HEK293T (cell line): ENCODE data around the gene MANBA.

Source experiments
- CTCF ChIA-PET: fragments of 350-600 bp; formaldehyde crosslinking; extraction: SDS; loops from one replicate; lab custom pipeline; 2021; ENCODE audit warnings: antibody characterized with exemption, inconsistent platforms; lab: Yijun Ruan, JAX
- POLR2A ChIA-PET: fragments of 350-600 bp; formaldehyde crosslinking; extraction: SDS; loops from one replicate; lab custom pipeline; 2020; ENCODE audit warnings: antibody characterized with exemption, inconsistent platforms; lab: Yijun Ruan, JAX
- DNase-seq: peaks from one replicate; pipeline ENCODE4 v3.0.0; 2012; ENCODE audit warnings: mixed read lengths; ENCODE audit errors: extremely low spot score
- ARNT ChIP-seq: fragments of 450-650 bp; IDR thresholded peaks from 2 replicates; pipeline ENCODE4 v1.6.1; 2017; ENCODE audit warnings: mild to moderate bottlenecking
- BHLHE40 ChIP-seq: fragments of 450-650 bp; IDR thresholded peaks from 2 replicates; pipeline ENCODE4 v1.6.1; 2016; ENCODE audit warnings: mild to moderate bottlenecking, moderate library complexity, borderline replicate concordance
- CTBP1 ChIP-seq: fragments of 450-650 bp; IDR thresholded peaks from 2 replicates; pipeline ENCODE4 v1.6.1; 2016; ENCODE audit warnings: borderline replicate concordance
- ELF4 ChIP-seq: fragments of 450-650 bp; IDR thresholded peaks from 2 replicates; pipeline ENCODE4 v1.6.1; 2017; ENCODE audit warnings: antibody characterized with exemption
- FOXA1 ChIP-seq: fragments of 450-650 bp; IDR thresholded peaks from 2 replicates; pipeline ENCODE4 v1.6.1; 2016; ENCODE audit warnings: mild to moderate bottlenecking
- FOXK2 ChIP-seq: fragments of 450-650 bp; IDR thresholded peaks from 2 replicates; pipeline ENCODE4 v1.6.1; 2016; ENCODE audit warnings: mild to moderate bottlenecking
- FOXM1 ChIP-seq: fragments of 450-650 bp; IDR thresholded peaks from 2 replicates; pipeline ENCODE4 v1.6.1; 2017; ENCODE audit warnings: mild to moderate bottlenecking, borderline replicate concordance
- HDGF ChIP-seq: fragments of 450-650 bp; IDR thresholded peaks from 2 replicates; pipeline ENCODE4 v1.6.1; 2017; ENCODE audit warnings: antibody characterized with exemption, borderline replicate concordance
- L3MBTL2 ChIP-seq: fragments of 450-650 bp; conservative IDR thresholded peaks from 2 replicates; pipeline ENCODE4 v1.6.1; 2016; ENCODE audit warnings: mild to moderate bottlenecking
- LEF1 ChIP-seq: fragments of 450-650 bp; IDR thresholded peaks from 2 replicates; pipeline ENCODE4 v1.6.1; 2017; ENCODE audit warnings: mild to moderate bottlenecking, borderline replicate concordance
- NFRKB ChIP-seq: fragments of 450-650 bp; IDR thresholded peaks from 2 replicates; pipeline ENCODE4 v1.6.1; 2016; ENCODE audit warnings: mild to moderate bottlenecking, moderate library complexity
- PKNOX1 ChIP-seq: fragments of 450-650 bp; IDR thresholded peaks from 2 replicates; pipeline ENCODE4 v1.6.1; 2016
- SP1 ChIP-seq: fragments of 450-650 bp; IDR thresholded peaks from 2 replicates; pipeline ENCODE4 v1.6.1; 2017
- SUZ12 ChIP-seq: fragments of 450-650 bp; IDR thresholded peaks from 2 replicates; pipeline ENCODE4 v1.6.1; 2016; ENCODE audit warnings: mild to moderate bottlenecking
- TARDBP ChIP-seq: fragments of 450-650 bp; IDR thresholded peaks from 2 replicates; pipeline ENCODE4 v1.6.1; 2016
- ZNF384 ChIP-seq: fragments of 450-650 bp; IDR thresholded peaks from 2 replicates; pipeline ENCODE4 v1.6.1; 2016

Gene MANBA

DNA sequence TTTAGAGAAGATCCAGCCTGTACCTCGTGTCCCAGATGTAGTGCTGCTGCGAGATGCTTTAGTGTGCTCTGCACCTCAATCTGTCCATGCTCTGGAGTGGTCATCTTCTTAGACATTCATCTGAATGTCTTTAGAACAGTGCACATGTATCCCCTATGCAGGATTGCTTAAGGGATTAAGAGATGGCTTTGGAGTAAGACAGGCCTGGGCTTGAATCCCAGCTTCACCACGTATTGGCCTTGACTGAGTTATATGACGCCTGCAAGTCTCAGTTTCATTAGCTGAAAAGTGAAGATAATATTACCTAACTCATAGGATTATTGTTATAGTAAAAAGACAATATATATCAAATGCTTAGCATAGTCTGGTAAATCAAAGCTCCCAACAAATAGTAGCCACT, 161.3 kb downstream of the MANBA start:
- DNase-seq: no peak
- ChIA-PET POLR2A (no interaction called here), CTCF (no interaction called here)
- TF ChIP-seq LEF1 (no peak), SP1 (no peak), BHLHE40 (no peak), ELF4 (no peak), FOXA1 (no peak), NFRKB (no peak), L3MBTL2 (no peak), HDGF (no peak), FOXM1 (no peak), FOXK2 (no peak), ZNF384 (no peak), PKNOX1 (no peak), ARNT (no peak), TARDBP (no peak), CTBP1 (no peak)

GRCh38 chr4:102598762-102599374, 161.9 kb downstream of the MANBA start:
- DNase-seq: no peak
- ChIA-PET CTCF (no interaction called here), POLR2A (no interaction called here)
- TF ChIP-seq FOXA1: no peak
- no peak for TF ChIP-seq TARDBP
- TF ChIP-seq SUZ12: no peak
- TF ChIP-seq BHLHE40: no peak
- no peak for TF ChIP-seq ARNT
- TF ChIP-seq LEF1: no peak
- TF ChIP-seq ZNF384: no peak
- TF ChIP-seq PKNOX1: no peak
- TF ChIP-seq FOXM1: no peak

- DNase-seq: no peak
- ChIA-PET CTCF (no interaction called here), POLR2A (no interaction called here)
- TF ChIP-seq FOXK2 (no peak), BHLHE40 (no peak), FOXM1 (no peak), LEF1 (no peak), FOXA1 (no peak), PKNOX1 (no peak), SP1 (no peak), ZNF384 (no peak), HDGF (no peak)
Measured at GRCh38 chr4:102598086-102598761, 162.5 kb downstream of the MANBA start.

GRCh38 chr4:102596532-102596931, 164.2 kb downstream of the MANBA start:
- ChIA-PET POLR2A (no interaction called here), CTCF (no interaction called here)
- DNase-seq: no peak
- TF ChIP-seq CTBP1 (no peak), ELF4 (no peak), PKNOX1 (no peak), FOXA1 (no peak), LEF1 (no peak), FOXM1 (no peak), FOXK2 (no peak), ZNF384 (no peak), NFRKB (no peak), ARNT (no peak), BHLHE40 (no peak), SUZ12 (no peak), HDGF (no peak)

- POLR2A ChIA-PET: no interaction called here
- CTCF ChIA-PET: no interaction called here
- TF ChIP-seq L3MBTL2: no peak
- TF ChIP-seq HDGF: no peak
- TF ChIP-seq SUZ12: no peak
- TF ChIP-seq PKNOX1: no peak
- TF ChIP-seq SP1: no peak
- TF ChIP-seq FOXA1: no peak
- no peak for TF ChIP-seq ZNF384
- no peak for TF ChIP-seq BHLHE40
- TF ChIP-seq FOXM1: no peak
- TF ChIP-seq NFRKB: no peak
- no peak for TF ChIP-seq FOXK2
- DNase-seq: no peak
Measured at GRCh38 chr4:102594000-102594399, 166.8 kb downstream of the MANBA start.
